Skeletal muscle cell (primary cell): ENCODE data around the gene FABP1.

Experiments
- DNase-seq: peaks from one replicate; pipeline ENCODE4 v3.0.0-alpha.2; 2010; ENCODE audit warnings: low read depth
- H3K4me3 ChIP-seq: 2 replicates; pipeline ENCODE4 v1.5.1; 2011; ENCODE audit warnings: low read depth, mild to moderate bottlenecking, control low read depth, low read length, moderate library complexity

Gene FABP1

GRCh38 chr2:88127888-88128653 is at the start of gene FABP1:
Gene FABP1 (minus strand): TSS chr2:88128062. CDS start chr2:88128017, 45 bp downstream.
- no peak for DNase-seq
- H3K4me3 ChIP-seq: no peak within 1 kb of the TSS

GRCh38 chr2:88177556-88177955 is 49.7 kb upstream of the FABP1 start:
- H3K4me3 ChIP-seq: no peak overlapping the region
- DNase-seq: no peak

GRCh38 chr2:88176352-88176984 is 48.6 kb upstream of the FABP1 start:
- DNase-seq: no peak
- H3K4me3 ChIP-seq: no peak overlapping the region

- no peak for DNase-seq
- H3K4me3 ChIP-seq: no peak overlapping the region
These were observed 45.0 kb upstream of the FABP1 start for GRCh38 chr2:88172882-88173281.

DNA sequence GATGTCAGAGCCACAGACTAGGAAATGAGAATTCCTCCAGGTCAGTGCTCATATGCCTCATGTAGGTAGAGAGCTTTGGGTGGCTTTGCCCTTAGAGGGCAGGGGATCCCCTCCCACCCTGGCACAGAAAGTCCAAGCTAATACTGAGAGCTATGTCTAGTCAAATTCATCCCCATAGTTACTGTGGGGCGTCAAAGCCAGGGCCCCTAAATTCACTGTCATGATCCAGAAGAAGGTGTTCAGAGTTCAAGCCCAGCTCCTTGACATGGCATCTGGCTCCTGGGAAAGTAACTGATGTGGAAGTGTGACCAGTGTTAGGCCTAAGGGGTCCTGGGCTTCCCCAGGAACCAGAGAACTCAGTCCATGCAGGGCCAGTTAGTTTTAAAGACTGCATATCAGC is 44.1 kb upstream of the FABP1 start:
- no peak for DNase-seq

GRCh38 chr2:88170472-88170892 is 42.6 kb upstream of the FABP1 start:
- peak overlapping the region; percentile 54 for H3K4me3 ChIP-seq
- DNase-seq: no peak

More for the DNA sequence above, 44.1 kb upstream of the FABP1 start:
- no peak overlapping the region for H3K4me3 ChIP-seq

DNA sequence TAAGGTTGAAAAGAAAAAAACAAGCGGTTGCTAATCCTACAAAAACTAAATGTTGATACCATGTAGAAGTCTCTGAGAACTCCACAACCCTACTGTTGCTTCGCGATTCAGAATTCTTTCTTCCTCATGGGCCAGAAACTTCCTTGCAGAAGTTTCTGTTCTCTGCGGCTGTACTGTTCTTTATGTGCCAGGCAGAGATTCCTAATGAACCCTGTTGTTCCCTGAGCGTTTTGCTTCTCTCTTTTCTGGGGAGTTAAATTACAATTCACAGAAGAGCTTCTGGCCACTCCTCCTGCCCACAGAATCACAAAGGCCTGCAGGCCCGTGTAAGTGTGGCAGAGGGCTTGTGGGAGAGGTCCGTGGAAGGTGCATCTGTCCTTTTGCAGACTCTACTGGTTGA is 40.5 kb upstream of the FABP1 start:
- no peak overlapping the region for H3K4me3 ChIP-seq
- DNase-seq: no peak

DNA sequence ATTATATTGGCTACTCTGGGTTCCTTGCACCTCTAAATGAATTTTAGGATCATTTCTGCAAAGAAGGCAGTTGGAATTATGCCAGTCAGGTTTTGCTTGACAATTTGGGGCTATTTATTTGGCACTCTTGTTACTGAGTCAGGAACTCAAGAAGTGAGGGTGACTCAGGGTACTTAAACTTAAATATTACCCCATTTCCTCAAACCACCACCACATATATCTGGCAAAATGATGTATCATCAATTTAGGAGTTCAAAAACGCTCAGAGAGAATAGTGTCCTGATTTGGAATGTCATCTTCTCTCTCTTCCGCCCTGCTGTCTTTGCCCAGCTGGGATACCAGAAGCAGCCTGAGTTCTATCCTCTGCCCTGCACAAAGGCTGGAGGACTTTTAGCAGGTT is 39.9 kb upstream of the FABP1 start:
- DNase-seq: no peak
- H3K4me3 ChIP-seq: no peak overlapping the region

DNA sequence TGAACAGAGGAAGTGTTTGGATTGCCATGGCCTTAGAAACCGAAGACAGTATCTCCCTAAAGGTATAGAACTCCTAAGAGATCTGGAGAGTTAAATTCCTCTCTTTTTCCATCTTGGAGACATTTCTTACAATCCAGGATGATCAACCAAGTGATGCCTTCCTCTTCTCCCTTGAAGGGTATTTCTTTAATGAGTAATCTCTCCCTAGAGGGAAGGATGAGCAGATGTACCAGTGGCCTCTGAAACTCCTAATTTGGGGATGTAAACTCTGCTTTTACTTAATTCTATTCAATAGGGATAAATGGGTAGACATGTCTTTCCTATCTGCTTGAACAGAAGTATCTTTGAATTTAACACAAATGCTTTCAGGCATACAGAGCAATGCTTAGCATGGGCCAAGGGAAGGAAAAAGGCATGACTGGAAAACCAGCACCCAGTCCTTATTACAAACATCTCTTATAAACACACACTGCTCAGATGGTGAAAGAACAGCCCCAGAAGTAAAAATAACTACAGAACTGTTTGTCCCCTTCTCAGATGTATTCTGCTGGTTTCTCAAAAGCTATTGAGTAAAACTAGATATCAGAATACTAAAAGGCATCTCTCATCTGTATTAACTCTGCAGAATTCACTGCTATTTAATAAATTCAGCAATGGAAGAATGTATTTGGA is 37.6 kb upstream of the FABP1 start:
- no peak overlapping the region for H3K4me3 ChIP-seq
- DNase-seq: no peak

GRCh38 chr2:88161446-88162244 is 33.8 kb upstream of the FABP1 start:
- H3K4me3 ChIP-seq: no peak overlapping the region
- no peak for DNase-seq

GRCh38 chr2:88160517-88160916 is 32.7 kb upstream of the FABP1 start:
- H3K4me3 ChIP-seq: no peak overlapping the region
- no peak for DNase-seq

- no peak for DNase-seq
- no peak overlapping the region for H3K4me3 ChIP-seq
These were observed 32.1 kb upstream of the FABP1 start for GRCh38 chr2:88159955-88160415.

DNA sequence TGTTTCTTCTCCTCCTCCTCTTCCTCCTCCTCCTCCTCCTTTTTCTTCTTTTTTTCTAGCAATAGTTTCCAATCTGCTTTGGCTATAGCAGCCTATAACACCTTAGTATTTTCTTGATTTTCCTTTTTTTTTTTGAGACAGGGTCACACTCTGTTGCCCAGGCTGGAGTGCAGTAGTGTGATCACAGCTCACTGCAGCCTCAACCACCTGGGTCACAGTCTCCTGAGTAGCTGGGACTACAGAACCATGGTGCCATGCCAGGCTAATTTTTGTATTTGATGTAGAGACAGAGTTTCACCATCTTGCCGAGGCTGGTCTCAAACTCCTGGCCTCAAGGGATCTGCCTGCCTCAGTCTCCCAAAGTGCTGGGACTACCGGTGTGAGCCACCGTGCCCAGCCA is 31.6 kb upstream of the FABP1 start:
- no peak overlapping the region for H3K4me3 ChIP-seq
- DNase-seq: no peak

DNA sequence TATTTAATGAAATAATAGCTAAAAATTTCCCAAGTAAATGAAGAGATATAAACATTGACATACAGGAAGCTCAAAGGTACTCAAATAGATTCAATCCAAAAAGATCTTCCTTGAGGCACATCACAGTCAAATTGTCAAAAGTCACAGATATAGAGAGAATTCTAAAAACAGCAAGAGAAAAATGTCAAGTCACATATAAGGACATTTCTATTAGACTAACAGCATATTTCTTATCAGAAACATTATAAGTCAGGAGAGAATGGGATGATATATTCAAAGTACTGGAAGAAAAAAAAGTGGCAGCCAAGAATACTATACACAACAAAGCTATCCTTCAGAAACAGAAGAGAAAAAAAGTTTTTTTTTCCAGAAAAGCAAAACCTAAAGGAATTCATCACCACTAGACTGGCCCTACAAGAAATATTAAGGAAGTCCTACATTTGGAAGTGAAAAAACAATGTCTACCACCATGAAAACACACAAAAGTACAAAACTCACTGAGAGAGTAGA is 21.1 kb upstream of the FABP1 start:
- H3K4me3 ChIP-seq: no peak overlapping the region
- DNase-seq: no peak

DNA sequence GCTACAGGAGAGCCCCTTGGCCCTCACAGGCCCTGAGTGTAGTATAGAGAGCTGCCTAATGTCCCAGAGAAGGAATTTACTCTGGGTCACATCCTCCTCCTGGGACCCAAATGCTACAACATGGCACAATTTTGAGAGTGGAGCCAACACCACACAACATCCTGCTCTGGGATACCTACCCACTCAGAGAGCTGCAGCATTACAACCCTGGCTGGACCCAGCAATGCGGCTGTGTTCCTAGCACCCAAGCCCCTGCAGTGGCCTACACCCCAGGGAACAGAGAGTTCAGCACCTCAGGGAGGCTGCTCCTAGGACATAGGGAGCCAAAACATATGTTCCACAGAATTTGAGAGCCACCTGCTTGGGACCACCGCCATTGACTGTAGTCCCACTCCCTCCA is 19.3 kb upstream of the FABP1 start:
- no peak overlapping the region for H3K4me3 ChIP-seq
- DNase-seq: no peak

DNA sequence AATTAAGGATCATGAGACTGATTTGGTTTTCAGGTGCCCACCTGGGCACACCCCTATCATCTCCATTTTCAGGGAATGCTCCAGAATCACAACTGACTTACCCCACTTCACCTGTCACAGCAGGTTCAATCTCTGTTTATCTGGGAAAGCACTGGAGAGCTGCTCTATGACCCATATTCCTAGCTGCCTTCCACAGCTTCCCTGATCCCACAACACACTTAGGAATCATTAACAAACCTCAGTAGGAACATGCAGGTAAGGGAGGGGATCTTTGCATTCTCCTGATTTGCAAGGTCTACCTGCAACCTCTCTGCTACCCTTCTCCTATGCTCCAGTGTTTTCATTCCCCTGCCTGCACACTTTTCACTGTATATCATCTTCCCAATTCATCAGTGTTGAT is 18.7 kb upstream of the FABP1 start:
- no peak for DNase-seq

DNA sequence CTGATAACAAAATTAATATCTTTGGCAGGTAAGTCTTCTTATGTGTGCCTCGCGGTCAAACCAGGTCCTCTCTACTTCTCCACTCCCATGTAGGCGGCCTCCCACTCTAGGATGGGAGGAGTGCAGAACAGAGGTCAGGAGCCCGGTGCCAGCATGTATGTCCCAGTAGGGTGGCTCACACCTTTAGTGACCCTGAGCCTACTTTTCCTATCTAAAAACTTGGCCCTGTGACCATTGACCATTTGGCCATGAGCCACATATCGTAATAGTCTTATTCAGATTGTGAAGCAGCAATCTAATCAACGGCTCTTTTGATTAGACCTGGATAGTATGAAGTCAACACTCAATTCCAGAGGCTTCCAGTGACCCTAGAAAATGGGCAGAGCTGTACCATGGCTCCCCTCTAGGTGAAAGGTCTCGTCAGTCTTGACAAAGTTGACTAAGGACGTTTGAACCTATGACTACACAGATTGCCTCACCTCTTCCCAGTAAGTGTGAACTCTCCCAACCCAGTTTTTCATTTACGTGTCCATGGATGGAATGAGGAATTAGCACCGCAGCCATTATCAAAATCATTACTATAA is 17.1 kb upstream of the FABP1 start:
- no peak for DNase-seq

More for the DNA sequence above, 18.7 kb upstream of the FABP1 start:
- no peak overlapping the region for H3K4me3 ChIP-seq

DNA sequence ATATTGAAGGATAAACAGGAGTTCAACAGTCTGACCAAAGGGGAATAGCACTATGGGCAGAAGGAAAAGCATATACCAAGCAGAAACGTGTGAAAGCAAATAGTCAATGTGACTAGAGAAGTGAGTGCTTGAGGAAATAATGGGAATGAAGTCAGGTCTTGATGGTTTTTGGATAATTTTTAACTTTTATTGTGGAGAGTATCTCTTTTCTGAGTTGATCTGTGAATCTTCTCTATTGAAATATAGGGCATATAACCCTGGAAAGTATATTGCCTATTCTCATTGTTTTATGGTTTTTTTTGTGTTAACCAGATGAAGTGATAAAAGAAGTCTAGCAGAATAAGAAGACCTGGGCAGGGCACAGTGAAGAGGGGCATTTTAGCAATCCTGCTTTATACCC is 16.4 kb upstream of the FABP1 start:
- no peak for DNase-seq

More for the DNA sequence above, 17.1 kb upstream of the FABP1 start:
- H3K4me3 ChIP-seq: no peak overlapping the region

DNA sequence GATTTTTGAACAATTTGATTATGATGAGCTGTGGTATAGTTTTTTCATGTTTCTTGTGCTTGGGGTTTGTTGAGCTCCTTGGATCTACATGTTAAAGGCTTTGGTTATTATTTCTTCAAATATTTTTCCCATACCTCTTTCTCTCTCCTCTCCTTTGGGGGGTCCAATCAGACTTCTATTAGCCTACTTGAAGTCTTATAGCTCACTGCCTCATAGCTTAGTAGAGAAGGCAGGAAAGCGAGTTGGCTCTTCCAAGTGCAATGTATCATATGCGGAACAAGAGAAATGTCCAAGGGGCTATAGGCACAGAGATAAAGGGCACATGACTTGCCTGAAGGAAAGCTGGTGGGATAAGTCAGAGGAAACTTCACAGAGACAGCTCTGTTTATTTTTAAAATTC is 14.1 kb upstream of the FABP1 start:
- DNase-seq: no peak
- no peak overlapping the region for H3K4me3 ChIP-seq

More for the DNA sequence above, 16.4 kb upstream of the FABP1 start:
- no peak overlapping the region for H3K4me3 ChIP-seq
